ENCODE data around the gene FADS1.

The FADS1 gene

DNA sequence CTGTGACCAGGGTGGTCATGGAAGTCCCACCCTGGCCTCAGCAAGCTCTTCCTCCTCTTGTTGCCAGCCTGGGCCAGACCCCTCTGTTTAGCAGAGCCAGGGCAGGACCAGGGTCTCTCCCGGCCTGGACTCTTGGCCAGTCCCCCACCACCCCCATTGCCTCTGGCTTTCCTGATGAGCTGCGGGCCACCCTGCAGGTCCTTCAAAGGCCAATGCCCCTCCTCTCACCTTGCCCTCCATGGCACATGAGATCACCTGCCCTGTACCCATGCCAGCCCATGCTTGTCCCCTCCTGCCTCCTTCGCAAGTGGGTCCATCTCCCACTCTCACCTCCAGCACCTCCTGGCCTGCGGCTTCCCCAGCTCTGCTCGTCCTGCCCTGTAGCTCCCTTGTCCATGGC is 21.7 kb upstream of the FADS1 start:
- H3K4me3 ChIP-seq (ENCODE audit: control insufficient read depth, low read depth, low read length) = no peak overlapping the region
- no peak for DNase-seq (ENCODE audit: low read depth)
- TF ChIP-seq, protein P1, sequence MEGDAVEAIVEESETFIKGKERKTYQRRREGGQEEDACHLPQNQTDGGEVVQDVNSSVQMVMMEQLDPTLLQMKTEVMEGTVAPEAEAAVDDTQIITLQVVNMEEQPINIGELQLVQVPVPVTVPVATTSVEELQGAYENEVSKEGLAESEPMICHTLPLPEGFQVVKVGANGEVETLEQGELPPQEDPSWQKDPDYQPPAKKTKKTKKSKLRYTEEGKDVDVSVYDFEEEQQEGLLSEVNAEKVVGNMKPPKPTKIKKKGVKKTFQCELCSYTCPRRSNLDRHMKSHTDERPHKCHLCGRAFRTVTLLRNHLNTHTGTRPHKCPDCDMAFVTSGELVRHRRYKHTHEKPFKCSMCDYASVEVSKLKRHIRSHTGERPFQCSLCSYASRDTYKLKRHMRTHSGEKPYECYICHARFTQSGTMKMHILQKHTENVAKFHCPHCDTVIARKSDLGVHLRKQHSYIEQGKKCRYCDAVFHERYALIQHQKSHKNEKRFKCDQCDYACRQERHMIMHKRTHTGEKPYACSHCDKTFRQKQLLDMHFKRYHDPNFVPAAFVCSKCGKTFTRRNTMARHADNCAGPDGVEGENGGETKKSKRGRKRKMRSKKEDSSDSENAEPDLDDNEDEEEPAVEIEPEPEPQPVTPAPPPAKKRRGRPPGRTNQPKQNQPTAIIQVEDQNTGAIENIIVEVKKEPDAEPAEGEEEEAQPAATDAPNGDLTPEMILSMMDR (conservative IDR thresholded peaks at IDR 0.05; ENCODE audit: control insufficient read depth, insufficient read depth, low read depth, low read length) = no peak

DNA sequence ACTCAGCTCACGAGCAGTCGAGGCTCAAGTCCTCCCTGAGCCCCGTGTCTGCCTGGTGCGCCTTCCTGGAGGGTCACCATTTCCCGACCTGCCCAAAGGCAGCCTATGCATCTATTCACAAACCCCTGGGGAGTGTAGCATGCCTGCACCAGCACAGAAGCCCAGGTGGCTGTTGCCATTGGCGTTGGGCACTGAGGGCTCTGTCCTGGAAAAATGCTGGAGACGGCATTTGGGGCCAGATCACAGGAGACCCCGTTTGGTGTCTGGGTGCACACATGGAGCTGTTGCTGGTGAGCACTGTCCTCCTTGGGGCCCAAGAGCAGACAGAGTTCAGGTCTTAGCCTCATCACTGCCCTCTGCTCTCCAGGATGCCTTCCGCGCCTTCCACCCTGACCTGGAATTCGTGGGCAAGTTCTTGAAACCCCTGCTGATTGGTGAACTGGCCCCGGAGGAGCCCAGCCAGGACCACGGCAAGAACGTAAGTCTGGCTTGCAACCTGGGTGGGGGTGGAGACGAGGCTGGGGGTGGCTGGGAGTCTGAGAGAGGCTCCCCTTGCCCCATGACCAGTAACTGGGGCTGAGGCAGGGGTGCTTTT is 20.7 kb upstream of the FADS1 start:
- H3K4me3 ChIP-seq (ENCODE audit: control insufficient read depth, low read depth, low read length) = no peak overlapping the region
- no peak for DNase-seq (ENCODE audit: low read depth)
- TF ChIP-seq, protein P1 (conservative IDR thresholded peaks at IDR 0.05; ENCODE audit: control insufficient read depth, insufficient read depth, low read depth, low read length) = no peak

DNA sequence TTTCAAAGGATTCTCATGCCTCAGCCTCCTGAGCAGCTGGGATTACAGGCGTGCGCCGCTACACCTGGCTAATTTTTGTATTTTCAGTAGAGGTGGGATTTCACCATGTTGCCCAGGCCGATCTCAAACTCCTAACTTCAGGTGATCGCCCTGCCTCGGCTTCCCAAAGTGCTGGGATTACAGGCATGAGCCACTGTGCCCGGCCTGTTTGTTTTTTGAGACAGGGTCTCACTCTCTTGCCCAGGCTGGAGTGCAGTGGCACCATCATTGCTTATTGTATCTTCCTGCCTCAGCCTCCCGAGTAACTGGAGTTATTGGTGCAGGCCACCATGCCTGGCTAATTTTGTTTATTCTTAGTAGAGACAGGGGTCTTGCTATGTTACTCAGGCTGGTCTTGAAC is 19.4 kb upstream of the FADS1 start:
- no peak for DNase-seq (ENCODE audit: low read depth)
- no peak overlapping the region for H3K4me3 ChIP-seq (ENCODE audit: control insufficient read depth, low read depth, low read length)
- TF ChIP-seq, protein P1 (conservative IDR thresholded peaks at IDR 0.05; ENCODE audit: control insufficient read depth, insufficient read depth, low read depth, low read length) = no peak

DNA sequence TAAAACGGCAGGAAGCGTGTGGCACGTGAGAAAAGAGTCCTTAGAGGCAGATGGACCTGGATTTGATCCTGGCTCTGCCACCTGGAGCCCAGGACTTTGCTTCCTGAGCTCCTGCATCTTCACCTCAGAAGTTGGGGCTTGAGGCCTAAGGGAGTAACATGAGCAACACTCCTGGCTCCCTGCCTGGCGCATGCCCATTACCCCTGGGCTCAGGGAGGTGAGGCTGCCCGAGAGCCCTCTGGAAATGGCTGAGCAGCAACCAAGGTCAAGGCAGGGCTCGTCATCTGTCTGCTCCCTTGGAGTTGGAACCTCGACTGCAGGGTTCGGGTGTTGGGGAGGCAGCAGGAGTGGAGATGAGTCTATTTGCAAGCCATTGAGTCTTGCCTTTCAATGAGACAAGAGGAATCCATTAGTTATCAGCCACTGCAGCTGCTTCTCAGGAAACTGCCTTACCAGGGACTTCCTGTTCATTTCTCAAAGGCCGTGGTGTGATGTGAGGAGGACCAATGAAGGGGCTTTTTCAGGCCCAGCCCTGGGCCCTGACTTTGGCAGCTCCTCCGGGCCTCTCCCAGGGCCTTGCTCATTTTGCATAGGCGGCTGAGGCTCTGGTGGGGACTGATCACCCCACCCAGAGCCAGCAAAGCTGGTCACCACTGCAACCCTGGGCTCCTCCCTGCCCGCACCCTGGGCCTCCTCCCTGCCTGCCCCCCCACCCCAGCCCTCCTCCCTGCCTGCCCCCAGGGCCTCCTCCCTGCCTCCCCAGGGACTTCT is 17.7 kb upstream of the FADS1 start:
- peak; percentile 88 for DNase-seq (ENCODE audit: low read depth)
- no peak overlapping the region for H3K4me3 ChIP-seq (ENCODE audit: control insufficient read depth, low read depth, low read length)
- TF ChIP-seq, protein P1 (conservative IDR thresholded peaks at IDR 0.05; ENCODE audit: control insufficient read depth, insufficient read depth, low read depth, low read length) = no peak

GRCh38 chr11:61833926-61834277 is 17.1 kb upstream of the FADS1 start:
- TF ChIP-seq, protein P1 (conservative IDR thresholded peaks at IDR 0.05; ENCODE audit: control insufficient read depth, insufficient read depth, low read depth, low read length) = no peak
- H3K4me3 ChIP-seq (ENCODE audit: control insufficient read depth, low read depth, low read length) = no peak overlapping the region
- no peak for DNase-seq (ENCODE audit: low read depth)

DNA sequence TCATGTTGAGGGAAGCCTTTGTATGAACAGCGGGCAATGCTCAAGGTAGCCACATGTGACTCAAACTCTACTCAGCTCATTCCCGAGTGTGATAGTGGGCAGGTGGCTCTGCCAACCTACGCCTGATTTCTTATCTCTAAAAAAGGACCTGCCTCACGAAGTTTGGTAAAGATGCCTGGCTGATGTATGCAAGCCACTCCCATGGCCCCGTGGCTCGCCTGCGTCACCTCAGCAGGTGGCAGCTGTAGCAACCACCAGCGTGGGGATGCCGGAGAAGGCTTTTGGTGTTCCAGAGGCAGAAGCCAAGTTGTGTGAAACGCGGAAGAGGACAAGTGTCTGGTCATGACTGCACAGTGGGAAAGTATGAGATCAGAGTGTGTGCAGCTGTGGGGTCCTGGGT is 16.7 kb upstream of the FADS1 start:
- no peak for DNase-seq (ENCODE audit: low read depth)
- H3K4me3 ChIP-seq (ENCODE audit: control insufficient read depth, low read depth, low read length) = no peak overlapping the region
- TF ChIP-seq, protein P1 (conservative IDR thresholded peaks at IDR 0.05; ENCODE audit: control insufficient read depth, insufficient read depth, low read depth, low read length) = no peak
